ENCODE measurements around the gene EGFL6.

EGFL6 gene

GRCh38 chrX:13569479-13570260 is at the start of gene EGFL6:
EGFL6 (plus strand) TSS chrX:13569601; CDS start chrX:13569862, 261 bp downstream.
- no peak for DNase-seq (ENCODE audit: low read depth)

- DNase-seq (ENCODE audit: low read depth), result no peak
These were observed 49.0 kb upstream of the EGFL6 start for GRCh38 chrX:13520351-13520750.

GRCh38 chrX:13520936-13521335 is 48.5 kb upstream of the EGFL6 start:
- DNase-seq (ENCODE audit: low read depth), result no peak

GRCh38 chrX:13522811-13523210 is 46.6 kb upstream of the EGFL6 start:
- no peak for DNase-seq (ENCODE audit: low read depth)

GRCh38 chrX:13533726-13534125 is 35.7 kb upstream of the EGFL6 start:
- DNase-seq (ENCODE audit: low read depth), result no peak

GRCh38 chrX:13535376-13536165 is 33.8 kb upstream of the EGFL6 start:
- DNase-seq (ENCODE audit: low read depth), result no peak

- no peak for DNase-seq (ENCODE audit: low read depth)
These were observed 32.9 kb upstream of the EGFL6 start for GRCh38 chrX:13536551-13536950.

- no peak for DNase-seq (ENCODE audit: low read depth)
These were observed 31.0 kb upstream of the EGFL6 start for GRCh38 chrX:13538414-13538813.

GRCh38 chrX:13540602-13541001 is 28.8 kb upstream of the EGFL6 start:
- DNase-seq (ENCODE audit: low read depth), result no peak

GRCh38 chrX:13545726-13546125 is 23.7 kb upstream of the EGFL6 start:
- DNase-seq (ENCODE audit: low read depth), result no peak

GRCh38 chrX:13547671-13548070 is 21.7 kb upstream of the EGFL6 start:
- DNase-seq (ENCODE audit: low read depth), result no peak

- no peak for DNase-seq (ENCODE audit: low read depth)
These were observed 19.1 kb upstream of the EGFL6 start for GRCh38 chrX:13550346-13550745.

GRCh38 chrX:13551610-13552009 is 17.8 kb upstream of the EGFL6 start:
- DNase-seq (ENCODE audit: low read depth), result no peak

GRCh38 chrX:13552892-13553291 is 16.5 kb upstream of the EGFL6 start:
- no peak for DNase-seq (ENCODE audit: low read depth)

GRCh38 chrX:13565511-13565910 is 3.9 kb upstream of the EGFL6 start:
- DNase-seq (ENCODE audit: low read depth), result no peak

- no peak for DNase-seq (ENCODE audit: low read depth)
These were observed 832 bp downstream of the EGFL6 start for GRCh38 chrX:13570261-13570605.

- no peak for DNase-seq (ENCODE audit: low read depth)
These were observed 1.7 kb downstream of the EGFL6 start for GRCh38 chrX:13571136-13571535.

GRCh38 chrX:13574600-13574999 is 5.2 kb downstream of the EGFL6 start:
- no peak for DNase-seq (ENCODE audit: low read depth)

- DNase-seq (ENCODE audit: low read depth), result no peak
These were observed 10.3 kb downstream of the EGFL6 start for GRCh38 chrX:13579661-13580060.

GRCh38 chrX:13581554-13581953 is 12.2 kb downstream of the EGFL6 start:
- DNase-seq (ENCODE audit: low read depth), result no peak

GRCh38 chrX:13587786-13588477 is 18.5 kb downstream of the EGFL6 start:
- no peak for DNase-seq (ENCODE audit: low read depth)

- no peak for DNase-seq (ENCODE audit: low read depth)
These were observed 20.8 kb downstream of the EGFL6 start for GRCh38 chrX:13590207-13590606.

GRCh38 chrX:13590914-13591313 is 21.5 kb downstream of the EGFL6 start:
- no peak for DNase-seq (ENCODE audit: low read depth)
